K562 (cell line): ENCODE data around the gene RPL18A. TPM values are rescaled to one million over a fixed set of nuclear protein-coding genes. Genes with fewer than 3 reads are reported as not detected.
A peak's percentile ranks its signal among the peaks of the same experiment; 100 is the strongest.

Experiments
- ATAC-seq: fragments of 200-7000 bp; cut with Tn5 transposase; 3 replicates; pipeline ENCODE4 v1.9.1; 2020; ENCODE audit warnings: moderate library complexity
- BruUV-seq: library from RNA; stranded (reverse); fragments of 400-500 nt; replicated peaks from 2 replicates; lab custom pipeline; 2021; lab: Mats Ljungman, UMichigan
- CTCF ChIA-PET: fragments of 300-600 bp; formaldehyde crosslinking; extraction: SDS; loops from one replicate; lab custom pipeline; 2021; ENCODE audit warnings: low intra/inter-chr PET ratio; lab: Yijun Ruan, JAX
- POLR2A ChIA-PET: fragments of 300-600, 350-650 bp; sonication (Branson Sonifier 250); formaldehyde crosslinking; extraction: SDS; loops from one replicate; lab custom pipeline; 2021; ENCODE audit warnings: antibody characterized with exemption, inconsistent platforms; lab: Yijun Ruan, JAX
- DNase-seq, 4 experiments: peaks; one replicate each; pipeline versions ENCODE4 v3.0.0 to v3.0.0-alpha.2; 2011 to 2018; ENCODE audit warnings: low spot score in 3 of 4, mixed read lengths in 3 of 4; ENCODE audit errors: extremely low read depth in 1 of 4
- FAIRE-seq: peaks from 2 replicates; lab custom pipeline; 2011; peaks lifted over from hg19 to GRCh38; lab: Jason Lieb, UNC
- H2AFZ ChIP-seq: 2 replicates; pipeline ENCODE4 v1.6.0; 2011; ENCODE audit warnings: low read depth, low read length, control low read depth, inconsistent platforms
- H3K27ac ChIP-seq: fragments of 200-600 bp; 3 replicates; pipeline ENCODE4 v1.8.0; 2011; ENCODE audit warnings: low read depth, mild to moderate bottlenecking, control low read depth, inconsistent platforms, low read length, moderate library complexity, mixed read lengths; ENCODE audit errors: extremely low read depth
- H3K27me3 ChIP-seq, 2 experiments: fragments of 300-600 bp in 1 of 2; 2 replicates in 1 of 2; 3 replicates in 1 of 2; pipeline versions ENCODE4 v1.6.0 to v1.8.0; 2011; ENCODE audit warnings: inconsistent platforms in 2 of 2, low read length in 2 of 2, mild to moderate bottlenecking in 1 of 2, mixed read lengths in 1 of 2, moderate library complexity in 1 of 2; ENCODE audit not compliant: control insufficient read depth in 2 of 2, insufficient read depth in 2 of 2
- H3K36me3 ChIP-seq: fragments of 300-600 bp; 3 replicates; pipeline ENCODE4 v1.8.0; 2011; ENCODE audit warnings: mild to moderate bottlenecking, low read length, inconsistent platforms; ENCODE audit not compliant: control insufficient read depth, insufficient read depth
- H3K4me1 ChIP-seq, 2 experiments: fragments of 200-600 bp in 1 of 2; replicated peaks in 1 of 2; 2 replicates in 1 of 2; 3 replicates in 1 of 2; pipeline versions ENCODE4 v1.5.1 to v1.8.0; 2011; ENCODE audit warnings: inconsistent platforms in 2 of 2, low read length in 2 of 2, mild to moderate bottlenecking in 1 of 2, mixed read lengths in 1 of 2, moderate library complexity in 1 of 2; ENCODE audit not compliant: control insufficient read depth in 2 of 2, insufficient read depth in 2 of 2
- H3K4me2 ChIP-seq: 2 replicates; pipeline ENCODE4 v1.6.1; 2011; ENCODE audit warnings: low read length, control low read depth, inconsistent platforms, mixed read lengths; ENCODE audit not compliant: insufficient read depth
- H3K4me3 ChIP-seq: fragments of 200-600 bp; sonication (generic), shearing (Covaris generic); 2 replicates; pipeline ENCODE4 v1.5.1; 2016; ENCODE audit warnings: control low read depth, inconsistent platforms
- H3K79me2 ChIP-seq: fragments of 200-600 bp; 3 replicates; pipeline ENCODE4 v1.8.0; 2011; ENCODE audit warnings: low read length, inconsistent platforms; ENCODE audit not compliant: control insufficient read depth, insufficient read depth
- H3K9ac ChIP-seq, 2 experiments: 2 replicates each; pipeline versions ENCODE4 v1.6.0 to v1.6.1; 2011; ENCODE audit warnings: low read depth in 2 of 2, low read length in 2 of 2, control low read depth in 1 of 2, inconsistent platforms in 1 of 2, mild to moderate bottlenecking in 1 of 2, mixed read lengths in 1 of 2; ENCODE audit not compliant: insufficient read depth in 1 of 2
- H3K9me1 ChIP-seq: one replicate; pipeline ENCODE4 v1.6.0; 2011; ENCODE audit warnings: inconsistent platforms, mild to moderate bottlenecking, low read length, moderate library complexity; ENCODE audit not compliant: control insufficient read depth, insufficient read depth
- H3K9me3 ChIP-seq: replicated peaks from 2 replicates; pipeline ENCODE4 v1.5.1; 2011; ENCODE audit warnings: low read depth, low read length, inconsistent platforms; ENCODE audit not compliant: control insufficient read depth, insufficient read depth
- H4K20me1 ChIP-seq: replicated peaks from 2 replicates; pipeline ENCODE4 v1.6.1; 2011; ENCODE audit warnings: low read length, inconsistent platforms, mixed read lengths; ENCODE audit not compliant: control insufficient read depth, insufficient read depth
- ELF4 ChIP-seq: fragments of 450-650 bp; formaldehyde crosslinking; IDR thresholded peaks from 2 replicates; pipeline ENCODE4 v1.4.0; 2022; ENCODE audit warnings: missing genetic modification characterization
- NEUROD1 ChIP-seq: fragments of 150-350 bp; IDR thresholded peaks from 2 replicates; pipeline ENCODE4 v1.6.1; 2014; ENCODE audit warnings: borderline replicate concordance, low read length, low read depth; ENCODE audit not compliant: partially characterized antibody
- NR2C1 ChIP-seq, 2 experiments: fragments of 450-650 bp; IDR thresholded peaks; 2 replicates each; pipeline ENCODE4 v1.6.1; 2017; ENCODE audit warnings: mild to moderate bottlenecking in 2 of 2, antibody characterized with exemption in 1 of 2, inconsistent platforms in 1 of 2, missing compliant biosample characterization in 1 of 2, missing genetic modification characterization in 1 of 2
- PPARD ChIP-seq: fragments of 250-450 bp; sonication (Bioruptor Pico); IDR thresholded peaks from 2 replicates; pipeline ENCODE4 v1.8.0; 2022; ENCODE audit warnings: inconsistent platforms, mild to moderate bottlenecking, moderate library complexity
- RBM39 ChIP-seq: fragments of 200-400 bp; formaldehyde crosslinking; optimal IDR thresholded peaks from 2 replicates; pipeline ENCODE3; 2018; ENCODE audit warnings: low read depth, low read length
- SMARCA4 ChIP-seq: fragments of 450-650 bp; IDR thresholded peaks from 2 replicates; pipeline ENCODE4 v1.6.1; 2016
- SRSF9 ChIP-seq: fragments of 200-400 bp; formaldehyde crosslinking; IDR thresholded peaks from 2 replicates; pipeline ENCODE4 v1.6.1; 2017; ENCODE audit warnings: low read depth, low read length, borderline replicate concordance
- ZZZ3 ChIP-seq: fragments of 450-650 bp; IDR thresholded peaks from 2 replicates; pipeline ENCODE4 v1.6.1; 2016; ENCODE audit warnings: antibody characterized with exemption, mild to moderate bottlenecking, moderate library complexity
- WGBS: fragments of 100-300 bp; shearing (Covaris generic); methylation state at CpG from one replicate; pipeline ENCODE4 v1.1.6; 2016; ENCODE audit warnings: low coverage, mixed read lengths; ENCODE audit not compliant: insufficient coverage; ENCODE audit errors: missing lambda C conversion rate; 5-methylcytosine and 5-hydroxymethylcytosine counted together
- in situ Hi-C: fragments of 300-500 bp; cut with MboI; formaldehyde crosslinking; loops from 4 replicates; pipeline ENCODE4 v1.15.0; 2018; ENCODE audit warnings: inconsistent platforms, mixed read lengths
- intact Hi-C: fragments of 100-400 bp; cut with micrococcal nuclease; formaldehyde crosslinking; loops from 2 replicates; pipeline ENCODE4 v1.14.2; 2022
- polyA plus RNA-seq, 8 experiments: library from polyadenylated mRNA; depleted of rRNA in 4 of 8; stranded (reverse) in 5 of 8; unstranded in 3 of 8; fragments of >200 nt; fragmentation: Nextera tagmentation in 2 of 8; fragmentation: Illumina TruSeq in 1 of 8; extraction: Ambion mirVana in 2 of 8; extraction: Trizol in 1 of 8; gene quantifications; 2 replicates each; pipeline versions ENCODE4 v1.2.1 to v1.2.3, GENCODE V29; 2011 to 2014; ENCODE audit warnings: inconsistent platforms in 1 of 8, missing spikeins in 1 of 8
- total RNA-seq, 7 experiments: library from RNA; depleted of rRNA in 6 of 7; stranded (reverse); fragments of >200 nt in 6 of 7; fragmentation: Illumina TruSeq in 2 of 7; extraction: Trizol in 2 of 7; gene quantifications; 2 replicates each; pipeline versions ENCODE4 v1.2.1 to v1.2.3, GENCODE V29; 2011 to 2021; ENCODE audit warnings: low replicate concordance in 1 of 7
- TF ChIP-seq, protein P1 (sequence below): sonication (generic); formaldehyde crosslinking; IDR thresholded peaks from 2 replicates; pipeline ENCODE4 v1.8.1; 2023; ENCODE audit warnings: mild to moderate bottlenecking, missing genetic modification reagents
- TF ChIP-seq, protein P2 (sequence below): fragments of 450-650 bp; formaldehyde crosslinking; IDR thresholded peaks from 2 replicates; pipeline ENCODE4 v1.4.0; 2022; ENCODE audit warnings: missing genetic modification characterization

RPL18A gene
- total and polyA plus RNA-seq, 9 of the 15 experiments (the other 6 are each of a cell fraction or from before 2014, with no cell fraction given) = 626 to 2,882 (median 1,895) TPM

DNA sequence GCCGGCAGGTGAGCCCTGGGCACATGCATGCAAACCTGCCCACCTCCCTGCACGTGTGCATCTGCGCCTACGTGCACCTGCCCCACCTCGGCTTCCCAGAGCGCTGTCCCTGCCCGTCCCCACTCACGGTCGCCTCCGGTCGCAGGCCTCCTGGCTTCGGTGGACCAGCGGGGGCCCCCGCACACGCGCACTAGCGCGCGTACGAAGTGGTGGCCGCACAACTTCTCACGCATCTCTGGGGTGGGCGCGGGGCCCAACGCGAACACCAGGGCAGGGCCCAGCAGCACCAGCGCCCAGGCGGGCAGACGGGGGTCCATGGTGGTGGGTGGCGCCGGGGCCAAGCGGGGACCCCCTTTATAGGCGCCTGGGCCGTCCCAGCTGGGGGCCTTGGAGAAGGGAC is 38.5 kb upstream of the RPL18A start, which contains the start of gene INSL3:
TSS of gene INSL3 (minus strand) at position 330 of the 400 bp plus-strand sequence. CDS start at position 317, 13 bp downstream.
- no peaks in the 10 kb centered on the region for H3K9me1 ChIP-seq
- no peak within 1 kb of the TSS for H3K9ac ChIP-seq
- H2AFZ ChIP-seq = no peak within 1 kb of the TSS
- ChIA-PET POLR2A (no interaction called here), CTCF (no interaction called here)
- ATAC-seq (no peak), FAIRE-seq (no peak), DNase-seq (no peak)
- no TSS peak for BruUV-seq
- TF ChIP-seq, protein P1, sequence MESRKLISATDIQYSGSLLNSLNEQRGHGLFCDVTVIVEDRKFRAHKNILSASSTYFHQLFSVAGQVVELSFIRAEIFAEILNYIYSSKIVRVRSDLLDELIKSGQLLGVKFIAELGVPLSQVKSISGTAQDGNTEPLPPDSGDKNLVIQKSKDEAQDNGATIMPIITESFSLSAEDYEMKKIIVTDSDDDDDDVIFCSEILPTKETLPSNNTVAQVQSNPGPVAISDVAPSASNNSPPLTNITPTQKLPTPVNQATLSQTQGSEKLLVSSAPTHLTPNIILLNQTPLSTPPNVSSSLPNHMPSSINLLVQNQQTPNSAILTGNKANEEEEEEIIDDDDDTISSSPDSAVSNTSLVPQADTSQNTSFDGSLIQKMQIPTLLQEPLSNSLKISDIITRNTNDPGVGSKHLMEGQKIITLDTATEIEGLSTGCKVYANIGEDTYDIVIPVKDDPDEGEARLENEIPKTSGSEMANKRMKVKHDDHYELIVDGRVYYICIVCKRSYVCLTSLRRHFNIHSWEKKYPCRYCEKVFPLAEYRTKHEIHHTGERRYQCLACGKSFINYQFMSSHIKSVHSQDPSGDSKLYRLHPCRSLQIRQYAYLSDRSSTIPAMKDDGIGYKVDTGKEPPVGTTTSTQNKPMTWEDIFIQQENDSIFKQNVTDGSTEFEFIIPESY = peak; percentile 53; the same call in 1 of the 2 replicates
- TF ChIP-seq SMARCA4 = no peak
- H3K27me3 ChIP-seq = peaks cover 8 to 44% of the 10 kb centered on the region in 2 experiments; a peak in 4 of 5 replicates
- H3K9me3 ChIP-seq = no peaks in the 10 kb centered on the region
- no peak within 1 kb of the TSS for H3K4me3 ChIP-seq
- intact Hi-C loops (no loop called here), in situ Hi-C loops (no loop called here)
- no peaks in the 10 kb centered on the region for H4K20me1 ChIP-seq
- peaks cover 0 to 13% of the 10 kb centered on the region in 2 experiments; a peak in 2 of 5 replicates for H3K4me1 ChIP-seq
- no peak within 1 kb of the TSS for H3K27ac ChIP-seq
- H3K4me2 ChIP-seq = no peak within 1 kb of the TSS
- H3K36me3 ChIP-seq = no peaks in the 10 kb centered on the region
- no peaks in the 10 kb centered on the region for H3K79me2 ChIP-seq
- 30% methylated on average over 21 of the region's 34 CpGs for WGBS

DNA sequence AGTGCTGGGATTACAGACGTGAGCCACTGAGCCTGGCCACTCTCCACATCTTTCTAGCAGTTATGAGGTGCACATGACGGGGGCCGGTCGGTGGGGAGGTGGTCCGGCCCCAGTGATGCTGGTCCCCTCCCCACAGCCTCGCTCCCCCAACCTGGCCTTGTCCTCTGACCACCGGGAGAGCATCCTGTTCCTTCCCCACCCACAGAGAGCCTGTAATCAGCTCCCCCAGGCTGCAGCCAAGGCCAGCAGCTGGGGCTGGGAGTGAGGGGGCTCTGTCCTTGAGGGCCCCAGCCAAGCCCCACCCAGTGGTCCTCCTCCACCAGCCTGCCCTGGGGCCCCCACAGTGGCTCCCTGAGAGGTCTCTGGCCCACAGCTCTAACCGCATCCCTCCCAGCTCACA is 35.4 kb upstream of the RPL18A start:
- in situ Hi-C loops = no loop called here
- H3K9ac ChIP-seq = no peak overlapping the region; a peak in 1 of 4 replicates
- H2AFZ ChIP-seq = no peak overlapping the region
- peaks cover 0 to 12% of the 10 kb centered on the region in 2 experiments; a peak in 1 of 5 replicates for H3K4me1 ChIP-seq
- ChIA-PET POLR2A (no interaction called here), CTCF (no interaction called here)
- H3K9me1 ChIP-seq = no peaks in the 10 kb centered on the region
- no peak overlapping the region for H3K27ac ChIP-seq
- ATAC-seq (no peak), FAIRE-seq (no peak), DNase-seq (no peak)
- H3K4me2 ChIP-seq = no peak overlapping the region
- intact Hi-C loops = no loop called here
- H3K27me3 ChIP-seq = peaks cover 0 to 33% of the 10 kb centered on the region in 2 experiments; a peak in 3 of 5 replicates
- 0% methylated on average over 7 of the region's 8 CpGs for WGBS
- H3K79me2 ChIP-seq = no peaks in the 10 kb centered on the region
- H3K4me3 ChIP-seq = no peak overlapping the region
- no peaks in the 10 kb centered on the region for H3K9me3 ChIP-seq
- no peaks in the 10 kb centered on the region for H3K36me3 ChIP-seq
- BruUV-seq = no TSS peak
- H4K20me1 ChIP-seq = no peaks in the 10 kb centered on the region
- no peak for TF ChIP-seq RBM39
- TF ChIP-seq NR2C1 (IDR thresholded peaks at IDR 0.05) = no peak
- TF ChIP-seq NR2C1 (tag; IDR thresholded peaks at IDR 0.05) = no peak
- TF ChIP-seq, protein P2, sequence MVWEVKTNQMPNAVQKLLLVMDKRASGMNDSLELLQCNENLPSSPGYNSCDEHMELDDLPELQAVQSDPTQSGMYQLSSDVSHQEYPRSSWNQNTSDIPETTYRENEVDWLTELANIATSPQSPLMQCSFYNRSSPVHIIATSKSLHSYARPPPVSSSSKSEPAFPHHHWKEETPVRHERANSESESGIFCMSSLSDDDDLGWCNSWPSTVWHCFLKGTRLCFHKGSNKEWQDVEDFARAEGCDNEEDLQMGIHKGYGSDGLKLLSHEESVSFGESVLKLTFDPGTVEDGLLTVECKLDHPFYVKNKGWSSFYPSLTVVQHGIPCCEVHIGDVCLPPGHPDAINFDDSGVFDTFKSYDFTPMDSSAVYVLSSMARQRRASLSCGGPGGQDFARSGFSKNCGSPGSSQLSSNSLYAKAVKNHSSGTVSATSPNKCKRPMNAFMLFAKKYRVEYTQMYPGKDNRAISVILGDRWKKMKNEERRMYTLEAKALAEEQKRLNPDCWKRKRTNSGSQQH (CRISPR knock-in tag) = no peak
- no peak for TF ChIP-seq PPARD (CRISPR knock-in tag)
- no peak for TF ChIP-seq ZZZ3
- TF ChIP-seq NEUROD1 = no peak
- no peak for TF ChIP-seq SRSF9
- TF ChIP-seq ELF4 (CRISPR knock-in tag) = no peak
